Cardiac fibroblast (primary cell): ENCODE measurements around the gene GOLGB1.
A peak's percentile ranks its signal among the peaks of the same experiment; 100 is the strongest.
"Not testable (repeated sequence)": the region's sequence is repeated elsewhere in the genome, so short reads cannot be mapped to it uniquely, and the experiment has no call there.

Experiments
- DNase-seq, 2 donors: peaks; one replicate each; pipeline versions ENCODE4 v3.0.0 to v3.0.0-alpha.2; 2010; ENCODE audit warnings: low read depth in 2 of 2
- H3K4me3 ChIP-seq, 2 donors: replicated peaks in 1 of 2; 1 replicate in 1 of 2; 2 replicates in 1 of 2; pipeline ENCODE4 v1.5.1; 2011; ENCODE audit warnings: low read depth in 2 of 2, low read length in 2 of 2, mild to moderate bottlenecking in 2 of 2, moderate library complexity in 1 of 2
- TF ChIP-seq, protein P1 (sequence below): IDR thresholded peaks from one replicate; pipeline ENCODE4 v1.5.1; 2011; ENCODE audit warnings: low read depth, mild to moderate bottlenecking, low read length, inconsistent platforms

GOLGB1 gene, protein sequence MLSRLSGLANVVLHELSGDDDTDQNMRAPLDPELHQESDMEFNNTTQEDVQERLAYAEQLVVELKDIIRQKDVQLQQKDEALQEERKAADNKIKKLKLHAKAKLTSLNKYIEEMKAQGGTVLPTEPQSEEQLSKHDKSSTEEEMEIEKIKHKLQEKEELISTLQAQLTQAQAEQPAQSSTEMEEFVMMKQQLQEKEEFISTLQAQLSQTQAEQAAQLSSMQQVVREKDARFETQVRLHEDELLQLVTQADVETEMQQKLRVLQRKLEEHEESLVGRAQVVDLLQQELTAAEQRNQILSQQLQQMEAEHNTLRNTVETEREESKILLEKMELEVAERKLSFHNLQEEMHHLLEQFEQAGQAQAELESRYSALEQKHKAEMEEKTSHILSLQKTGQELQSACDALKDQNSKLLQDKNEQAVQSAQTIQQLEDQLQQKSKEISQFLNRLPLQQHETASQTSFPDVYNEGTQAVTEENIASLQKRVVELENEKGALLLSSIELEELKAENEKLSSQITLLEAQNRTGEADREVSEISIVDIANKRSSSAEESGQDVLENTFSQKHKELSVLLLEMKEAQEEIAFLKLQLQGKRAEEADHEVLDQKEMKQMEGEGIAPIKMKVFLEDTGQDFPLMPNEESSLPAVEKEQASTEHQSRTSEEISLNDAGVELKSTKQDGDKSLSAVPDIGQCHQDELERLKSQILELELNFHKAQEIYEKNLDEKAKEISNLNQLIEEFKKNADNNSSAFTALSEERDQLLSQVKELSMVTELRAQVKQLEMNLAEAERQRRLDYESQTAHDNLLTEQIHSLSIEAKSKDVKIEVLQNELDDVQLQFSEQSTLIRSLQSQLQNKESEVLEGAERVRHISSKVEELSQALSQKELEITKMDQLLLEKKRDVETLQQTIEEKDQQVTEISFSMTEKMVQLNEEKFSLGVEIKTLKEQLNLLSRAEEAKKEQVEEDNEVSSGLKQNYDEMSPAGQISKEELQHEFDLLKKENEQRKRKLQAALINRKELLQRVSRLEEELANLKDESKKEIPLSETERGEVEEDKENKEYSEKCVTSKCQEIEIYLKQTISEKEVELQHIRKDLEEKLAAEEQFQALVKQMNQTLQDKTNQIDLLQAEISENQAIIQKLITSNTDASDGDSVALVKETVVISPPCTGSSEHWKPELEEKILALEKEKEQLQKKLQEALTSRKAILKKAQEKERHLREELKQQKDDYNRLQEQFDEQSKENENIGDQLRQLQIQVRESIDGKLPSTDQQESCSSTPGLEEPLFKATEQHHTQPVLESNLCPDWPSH (N-terminal part only)

GRCh38 chr3:121749276-121750086, at the start of gene GOLGB1:
Gene GOLGB1, minus strand, starts transcription at chr3:121749741. Its CDS starts 18,770 bp downstream, at chr3:121730971.
- H3K4me3 ChIP-seq = peak within 1 kb of the TSS; percentile 79 to 89
- TF ChIP-seq, protein P1, sequence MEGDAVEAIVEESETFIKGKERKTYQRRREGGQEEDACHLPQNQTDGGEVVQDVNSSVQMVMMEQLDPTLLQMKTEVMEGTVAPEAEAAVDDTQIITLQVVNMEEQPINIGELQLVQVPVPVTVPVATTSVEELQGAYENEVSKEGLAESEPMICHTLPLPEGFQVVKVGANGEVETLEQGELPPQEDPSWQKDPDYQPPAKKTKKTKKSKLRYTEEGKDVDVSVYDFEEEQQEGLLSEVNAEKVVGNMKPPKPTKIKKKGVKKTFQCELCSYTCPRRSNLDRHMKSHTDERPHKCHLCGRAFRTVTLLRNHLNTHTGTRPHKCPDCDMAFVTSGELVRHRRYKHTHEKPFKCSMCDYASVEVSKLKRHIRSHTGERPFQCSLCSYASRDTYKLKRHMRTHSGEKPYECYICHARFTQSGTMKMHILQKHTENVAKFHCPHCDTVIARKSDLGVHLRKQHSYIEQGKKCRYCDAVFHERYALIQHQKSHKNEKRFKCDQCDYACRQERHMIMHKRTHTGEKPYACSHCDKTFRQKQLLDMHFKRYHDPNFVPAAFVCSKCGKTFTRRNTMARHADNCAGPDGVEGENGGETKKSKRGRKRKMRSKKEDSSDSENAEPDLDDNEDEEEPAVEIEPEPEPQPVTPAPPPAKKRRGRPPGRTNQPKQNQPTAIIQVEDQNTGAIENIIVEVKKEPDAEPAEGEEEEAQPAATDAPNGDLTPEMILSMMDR = no peak
- peak; percentile 99 to 100 for DNase-seq

DNA sequence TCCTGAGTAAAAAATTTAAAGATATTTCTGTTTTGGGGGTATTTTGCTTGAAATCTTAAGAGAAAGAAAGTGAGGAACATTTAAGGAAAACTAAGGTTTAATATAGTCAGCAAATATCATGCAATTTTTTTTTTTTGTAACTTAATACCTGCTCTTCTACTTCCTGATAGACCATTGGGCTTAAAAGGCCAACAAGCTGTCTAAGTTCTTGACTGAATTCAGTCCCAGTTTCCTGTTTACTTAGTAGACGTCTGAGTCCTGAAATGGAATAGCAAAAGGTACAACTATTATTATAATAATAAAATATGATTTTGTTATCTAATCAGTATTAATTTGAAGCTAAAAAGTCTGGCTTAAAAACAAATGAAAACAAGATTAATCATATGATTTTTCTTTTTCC, 47.4 kb upstream of the GOLGB1 start:
- H3K4me3 ChIP-seq = no peak overlapping the region
- peak in 1 of 2 donors; percentile 3 for DNase-seq
- TF ChIP-seq, protein P1 = no peak

GRCh38 chr3:121794264-121794983, 44.9 kb upstream of the GOLGB1 start:
- no peak for DNase-seq
- no peak overlapping the region for H3K4me3 ChIP-seq
- TF ChIP-seq, protein P1 = no peak

- DNase-seq = no peak
- no peak overlapping the region for H3K4me3 ChIP-seq
Observed at GRCh38 chr3:121793078-121793477, 43.5 kb upstream of the GOLGB1 start.

GRCh38 chr3:121786485-121786884, 36.9 kb upstream of the GOLGB1 start:
- DNase-seq = peak; percentile 72 to 74
- H3K4me3 ChIP-seq = no peak overlapping the region
- TF ChIP-seq, protein P1 = no peak

More at GRCh38 chr3:121793078-121793477, 43.5 kb upstream of the GOLGB1 start:
- TF ChIP-seq, protein P1 = no peak

GRCh38 chr3:121782784-121783183, 33.2 kb upstream of the GOLGB1 start:
- H3K4me3 ChIP-seq, DNase-seq: not testable (repeated sequence)
